Right atrium auricular region (tissue), 2 donors: ENCODE data around the gene MT1B. TPM values are rescaled to one million over a fixed set of nuclear protein-coding genes. Genes with fewer than 3 reads are reported as not detected.
"Not testable (repeated sequence)": the region's sequence is repeated elsewhere in the genome, so short reads cannot be mapped to it uniquely, and the experiment has no call there.

ENCODE experiments used
- DNase-seq: peaks from one replicate; pipeline ENCODE4 v3.0.0-alpha.2; 2019; ENCODE audit warnings: low spot score
- H3K27ac ChIP-seq, 2 donors: fragments of 200-600 bp; sonication (generic); 1 replicate in 1 of 2; 2 replicates in 1 of 2; pipeline ENCODE4 v1.5.1; 2016 to 2019
- H3K27me3 ChIP-seq, 2 donors: fragments of 200-600 bp; sonication (generic); one replicate each; pipeline versions ENCODE4 v1.5.1 to v1.6.0; 2017 to 2019
- H3K36me3 ChIP-seq: fragments of 200-600 bp; sonication (generic); one replicate; pipeline ENCODE4 v1.5.1; 2016
- H3K4me1 ChIP-seq, 2 donors: fragments of 200-600 bp; sonication (generic); one replicate each; pipeline versions ENCODE4 v1.5.1 to v1.6.0; 2017 to 2019
- H3K4me3 ChIP-seq, 2 donors: fragments of 200-600 bp; sonication (generic); 1 replicate in 1 of 2; 2 replicates in 1 of 2; pipeline ENCODE4 v1.5.1; 2017 to 2019; ENCODE audit warnings: mild to moderate bottlenecking in 1 of 2, moderate library complexity in 1 of 2
- H3K9me3 ChIP-seq, 2 donors: fragments of 200-600 bp; sonication (generic); one replicate each; pipeline ENCODE4 v1.5.1; 2019
- total RNA-seq, 2 donors: library from RNA; depleted of rRNA; stranded (reverse); fragments of >200 nt; gene quantifications; one replicate each; pipeline ENCODE4 v1.1.0, GENCODE V29; 2016
- TF ChIP-seq, protein P1 (sequence below), 2 donors: fragments of 200-600 bp; sonication (generic); IDR thresholded peaks; one replicate each; pipeline ENCODE4 v1.5.1; 2019; ENCODE audit warnings: antibody characterized with exemption in 2 of 2

MT1B gene
- total RNA-seq, 2 donors from 2014 or later, result not detected

DNA sequence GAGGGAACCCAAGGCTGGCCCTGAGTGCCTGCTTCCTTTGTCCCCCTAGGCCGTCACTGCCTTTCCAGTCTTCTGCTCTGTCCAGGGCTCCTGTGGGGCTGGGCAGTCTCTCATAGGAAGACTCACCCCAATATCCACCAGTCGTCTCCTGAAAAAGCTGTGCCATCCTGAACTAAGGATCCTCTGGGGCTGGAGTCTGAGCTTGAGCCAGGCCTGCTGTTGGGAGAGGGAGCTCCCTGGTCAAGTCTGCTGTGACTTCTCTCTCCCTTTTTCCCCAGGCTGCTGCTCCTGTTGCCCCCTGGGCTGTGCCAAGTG, 18.9 kb downstream of the MT1B start:
- peaks cover 0 to 20% of the 10 kb centered on the region in 2 donors for H3K4me1 ChIP-seq
- H3K27ac ChIP-seq, result no peak overlapping the region
- TF ChIP-seq, protein P1, sequence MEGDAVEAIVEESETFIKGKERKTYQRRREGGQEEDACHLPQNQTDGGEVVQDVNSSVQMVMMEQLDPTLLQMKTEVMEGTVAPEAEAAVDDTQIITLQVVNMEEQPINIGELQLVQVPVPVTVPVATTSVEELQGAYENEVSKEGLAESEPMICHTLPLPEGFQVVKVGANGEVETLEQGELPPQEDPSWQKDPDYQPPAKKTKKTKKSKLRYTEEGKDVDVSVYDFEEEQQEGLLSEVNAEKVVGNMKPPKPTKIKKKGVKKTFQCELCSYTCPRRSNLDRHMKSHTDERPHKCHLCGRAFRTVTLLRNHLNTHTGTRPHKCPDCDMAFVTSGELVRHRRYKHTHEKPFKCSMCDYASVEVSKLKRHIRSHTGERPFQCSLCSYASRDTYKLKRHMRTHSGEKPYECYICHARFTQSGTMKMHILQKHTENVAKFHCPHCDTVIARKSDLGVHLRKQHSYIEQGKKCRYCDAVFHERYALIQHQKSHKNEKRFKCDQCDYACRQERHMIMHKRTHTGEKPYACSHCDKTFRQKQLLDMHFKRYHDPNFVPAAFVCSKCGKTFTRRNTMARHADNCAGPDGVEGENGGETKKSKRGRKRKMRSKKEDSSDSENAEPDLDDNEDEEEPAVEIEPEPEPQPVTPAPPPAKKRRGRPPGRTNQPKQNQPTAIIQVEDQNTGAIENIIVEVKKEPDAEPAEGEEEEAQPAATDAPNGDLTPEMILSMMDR (IDR thresholded peaks at IDR 0.05), result no peak
- peaks cover 5 to 13% of the 10 kb centered on the region in 2 donors for H3K27me3 ChIP-seq
- H3K36me3 ChIP-seq, result no peaks in the 10 kb centered on the region
- no peak for DNase-seq
- H3K9me3 ChIP-seq, result no peaks in the 10 kb centered on the region
- no peak overlapping the region for H3K4me3 ChIP-seq

DNA sequence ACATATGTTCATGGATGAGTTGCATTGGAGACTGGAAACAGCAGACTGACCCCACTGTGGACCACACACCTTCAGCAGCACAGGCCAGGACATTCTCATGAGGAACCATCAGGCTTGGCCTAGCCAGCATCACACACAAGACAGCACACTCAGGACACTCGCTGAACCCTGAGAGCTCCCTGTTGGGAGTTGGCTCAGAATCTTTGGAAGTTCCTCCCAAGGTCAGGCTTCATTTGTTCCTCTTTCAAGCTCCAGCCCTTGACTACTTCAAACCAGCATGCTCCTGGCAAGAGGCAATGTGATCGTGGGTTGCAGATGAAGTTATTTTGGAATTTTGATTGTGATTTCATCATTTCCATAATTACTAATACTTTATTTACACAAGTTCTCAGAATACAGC, 20.0 kb downstream of the MT1B start:
- Histone ChIP-seq H3K27me3 (peaks cover 5 to 13% of the 10 kb centered on the region in 2 donors), H3K4me1 (peaks cover 0 to 28% of the 10 kb centered on the region in 2 donors)
- not testable (repeated sequence) for H3K27ac ChIP-seq, H3K4me3 ChIP-seq, H3K36me3 ChIP-seq, DNase-seq, H3K9me3 ChIP-seq

DNA sequence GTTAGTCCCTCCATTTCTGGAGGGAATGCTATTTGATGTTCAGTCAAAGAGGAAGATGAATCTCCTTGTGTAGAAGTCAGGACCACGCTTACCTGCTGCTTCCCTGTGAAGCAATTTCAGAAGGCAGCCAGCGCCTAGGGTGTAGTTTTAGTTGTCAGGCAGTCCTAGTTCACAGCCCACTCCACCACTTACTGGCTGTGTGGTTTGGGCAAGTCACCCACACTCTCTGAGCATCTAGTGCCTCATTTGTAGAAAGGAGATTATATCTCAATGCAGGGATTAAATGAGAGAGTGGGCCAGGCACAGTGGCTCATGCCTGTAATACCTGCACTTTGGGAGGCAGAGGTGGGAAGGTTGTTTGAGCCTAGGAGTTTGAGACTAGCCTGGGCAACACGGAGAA, 20.5 kb downstream of the MT1B start:
- Histone ChIP-seq H3K27me3 (peaks cover 5 to 13% of the 10 kb centered on the region in 2 donors), H3K4me1 (peaks cover 0 to 28% of the 10 kb centered on the region in 2 donors)
- H3K27ac ChIP-seq, H3K9me3 ChIP-seq, DNase-seq, H3K4me3 ChIP-seq, H3K36me3 ChIP-seq: not testable (repeated sequence)

DNA sequence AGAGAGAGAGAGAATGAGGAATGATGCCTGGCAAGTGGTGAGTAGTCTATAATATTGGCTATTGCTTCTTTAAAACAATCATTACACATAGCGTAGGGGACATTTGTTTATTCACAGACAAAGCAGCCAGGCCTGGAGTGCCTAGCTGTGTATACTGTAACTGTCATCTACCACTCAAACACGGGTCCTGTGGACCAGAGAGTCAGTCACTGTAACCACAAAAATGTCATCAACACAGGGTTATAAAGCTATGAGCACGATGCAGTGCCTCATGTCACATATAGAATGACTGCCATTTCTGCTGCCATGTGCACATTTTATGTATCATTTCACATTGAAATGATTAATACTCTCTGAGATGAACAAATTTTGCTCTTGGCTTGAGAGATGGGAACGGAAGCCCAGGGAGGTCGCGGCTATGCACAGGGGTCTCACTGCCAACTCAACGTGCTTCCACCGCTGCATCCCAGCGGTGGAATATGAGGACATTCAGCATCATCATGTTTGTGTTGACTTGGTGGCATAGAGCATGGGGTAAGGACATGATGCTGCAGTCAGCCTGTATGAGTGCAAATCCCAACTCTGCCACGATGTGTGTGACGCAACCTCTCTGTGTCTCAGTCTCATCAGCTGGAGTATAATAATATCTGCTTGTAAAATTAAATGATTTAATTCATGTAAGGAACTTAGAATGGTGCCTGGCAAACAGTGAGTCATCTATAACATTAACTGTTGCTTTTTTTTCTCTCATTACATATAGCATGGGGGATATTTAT, 21.3 kb downstream of the MT1B start:
- H3K9me3 ChIP-seq, result no peaks in the 10 kb centered on the region
- H3K27ac ChIP-seq, result no peak overlapping the region
- TF ChIP-seq, protein P1 (IDR thresholded peaks at IDR 0.05), result no peak
- peaks cover 0 to 23% of the 10 kb centered on the region in 2 donors for H3K4me1 ChIP-seq
- H3K4me3 ChIP-seq, result no peak overlapping the region
- DNase-seq, result no peak
- no peaks in the 10 kb centered on the region for H3K36me3 ChIP-seq
- peaks cover 5 to 13% of the 10 kb centered on the region in 2 donors for H3K27me3 ChIP-seq

DNA sequence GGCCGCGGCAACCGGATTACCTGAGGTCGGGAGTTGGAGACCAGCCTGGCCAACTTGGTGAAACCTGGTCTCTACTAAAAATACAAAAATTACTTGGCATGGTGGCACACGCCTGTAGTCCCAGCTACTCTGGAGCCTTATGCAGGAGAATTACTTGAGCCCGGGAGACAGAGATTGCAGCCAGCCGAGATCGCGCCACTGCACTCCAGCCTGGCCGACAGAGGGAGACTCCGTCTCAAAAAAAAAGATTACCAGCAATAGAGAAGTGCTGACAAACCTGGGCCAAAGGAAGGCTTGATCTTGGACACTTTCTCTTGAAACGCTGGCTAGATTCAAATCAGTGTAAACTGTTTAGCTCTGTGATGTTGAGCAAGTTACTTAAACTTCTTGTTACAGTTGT, 22.2 kb downstream of the MT1B start:
- no peaks in the 10 kb centered on the region for H3K9me3 ChIP-seq
- peaks cover 5 to 13% of the 10 kb centered on the region in 2 donors for H3K27me3 ChIP-seq
- H3K4me3 ChIP-seq, result no peak overlapping the region
- peak; percentile 69 for DNase-seq
- no peak overlapping the region for H3K27ac ChIP-seq
- TF ChIP-seq, protein P1 (IDR thresholded peaks at IDR 0.05), result peak; percentile 45 to 72
- peaks cover 0 to 19% of the 10 kb centered on the region in 2 donors for H3K4me1 ChIP-seq
- no peaks in the 10 kb centered on the region for H3K36me3 ChIP-seq

DNA sequence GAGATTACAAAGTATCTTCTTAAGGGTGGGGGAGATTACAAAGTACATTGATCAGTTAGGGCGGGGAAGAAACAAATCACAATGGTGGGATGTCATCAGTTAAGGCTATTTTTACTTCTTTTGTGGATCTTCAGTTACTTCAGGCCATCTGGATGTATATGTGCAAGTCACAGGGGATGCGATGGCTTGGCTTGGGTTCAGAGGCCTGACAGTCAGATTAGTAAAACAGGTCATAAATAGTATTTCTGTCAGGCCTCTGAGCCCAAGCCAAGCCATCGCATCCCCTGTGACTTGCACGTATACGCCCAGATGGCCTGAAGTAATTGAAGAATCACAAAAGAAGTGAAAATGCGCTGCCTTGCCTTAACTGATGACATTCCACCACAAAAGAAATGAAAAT, 22.9 kb downstream of the MT1B start:
- not testable (repeated sequence) for H3K36me3 ChIP-seq, H3K4me3 ChIP-seq, H3K27me3 ChIP-seq, DNase-seq, H3K9me3 ChIP-seq, H3K27ac ChIP-seq
- H3K4me1 ChIP-seq, result peaks cover 0 to 16% of the 10 kb centered on the region in 2 donors

DNA sequence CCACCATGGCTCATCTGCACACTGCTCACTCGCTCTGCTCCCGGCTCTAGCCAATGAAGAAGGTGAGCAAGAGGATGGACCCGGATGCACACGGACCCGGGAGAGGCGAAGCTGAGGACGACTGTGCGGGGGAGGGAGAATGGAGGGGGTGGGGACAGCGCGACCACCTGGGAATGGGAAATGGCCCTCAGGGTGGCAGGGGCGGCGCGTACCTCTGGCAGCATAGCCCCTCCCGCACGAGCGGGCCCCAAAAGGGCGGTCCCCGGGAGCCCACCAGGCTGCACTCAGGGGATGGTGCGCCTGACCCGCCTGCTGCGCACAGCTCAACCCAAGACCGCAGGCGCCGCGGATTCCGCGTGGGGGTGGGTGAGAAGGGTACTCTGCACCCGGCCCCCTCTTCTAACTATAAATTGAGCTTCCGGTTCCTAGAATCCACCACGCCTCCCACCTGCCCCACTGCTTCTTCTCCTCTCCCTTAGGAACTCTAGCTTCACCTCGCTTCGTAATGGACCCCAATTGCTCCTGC, 24.1 kb downstream of the MT1B start:
- Histone ChIP-seq H3K27ac (no peak overlapping the region), H3K9me3 (no peaks in the 10 kb centered on the region), H3K4me3 (peak overlapping the region in 1 of 2 donors; percentile 41), H3K27me3 (no peaks in the 10 kb centered on the region), H3K36me3 (no peaks in the 10 kb centered on the region), H3K4me1 (peaks cover 0 to 15% of the 10 kb centered on the region in 2 donors)
- no peak for DNase-seq
- TF ChIP-seq, protein P1 (IDR thresholded peaks at IDR 0.05), result no peak
